IPS DF 6.9 (cell line): ENCODE data around the gene RUVBL1.

Experiments used
- DNase-seq: peaks from one replicate; pipeline ENCODE4 v3.0.0-alpha.2; 2013; ENCODE audit warnings: low read depth, low spot score
- H3K27ac ChIP-seq: one replicate; pipeline ENCODE4 v1.5.1; 2013; ENCODE audit warnings: low read length, control low read depth
- H3K27me3 ChIP-seq: 2 replicates; pipeline ENCODE4 v1.6.1; 2013; ENCODE audit warnings: mild to moderate bottlenecking, low read length; ENCODE audit not compliant: control insufficient read depth, insufficient read depth
- H3K36me3 ChIP-seq: 2 replicates; pipeline ENCODE4 v1.6.1; 2013; ENCODE audit warnings: low read length; ENCODE audit not compliant: control insufficient read depth, insufficient read depth
- H3K4me1 ChIP-seq: 2 replicates; pipeline ENCODE4 v1.6.1; 2013; ENCODE audit warnings: low read length; ENCODE audit not compliant: control insufficient read depth, insufficient read depth
- H3K4me3 ChIP-seq: 2 replicates; pipeline ENCODE4 v1.5.1; 2013; ENCODE audit warnings: mild to moderate bottlenecking, low read length
- H3K9me3 ChIP-seq: 2 replicates; pipeline ENCODE4 v1.6.1; 2013; ENCODE audit warnings: low read length, inconsistent platforms; ENCODE audit not compliant: control insufficient read depth, insufficient read depth
- WGBS: extraction: QIAGEN DNeasy Blood & Tissue Kit; methylation state at CpG from one replicate; pipeline ENCODE4 v1.1.7; 2013; ENCODE audit warnings: mixed read lengths, missing lambda C conversion rate; ENCODE audit not compliant: insufficient read length, insufficient coverage; 5-methylcytosine and 5-hydroxymethylcytosine counted together

Gene RUVBL1

GRCh38 chr3:128107834-128108233 is 15.8 kb downstream of the RUVBL1 start:
- no peak for DNase-seq
- Histone ChIP-seq H3K4me3 (no peak overlapping the region), H3K36me3 (peaks cover 19% of the 10 kb centered on the region; the same call in 1 of the 2 replicates), H3K9me3 (no peaks in the 10 kb centered on the region), H3K27ac (no peak overlapping the region), H3K27me3 (no peaks in the 10 kb centered on the region), H3K4me1 (no peaks in the 10 kb centered on the region)
- WGBS, result no CpG with 5 or more reads among the region's 8 CpGs

DNA sequence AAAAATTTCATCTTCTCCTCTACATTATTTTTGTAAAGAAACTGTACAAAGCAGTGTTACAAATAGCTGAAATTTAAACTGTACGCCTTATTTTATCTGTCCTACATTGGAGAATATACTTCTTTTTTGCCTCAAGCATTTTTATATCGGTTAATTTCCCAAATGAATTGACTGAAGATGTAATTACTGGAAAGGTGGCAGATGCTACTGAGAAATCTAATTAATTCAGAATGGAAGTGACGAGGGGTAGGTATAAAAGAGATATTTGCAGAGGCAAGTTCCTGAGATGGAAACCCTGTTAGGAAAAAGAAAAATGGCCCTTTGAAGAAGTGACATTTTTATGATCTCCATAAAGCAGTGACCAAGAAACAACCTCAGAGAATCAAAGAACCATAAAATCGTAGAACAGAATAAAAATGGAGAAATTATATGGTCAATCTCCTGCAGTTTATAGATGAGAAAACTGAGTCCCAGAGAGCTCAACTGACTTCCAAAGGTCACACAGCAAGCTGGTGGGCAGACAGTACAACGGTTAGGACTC is 20.4 kb downstream of the RUVBL1 start:
- Histone ChIP-seq H3K9me3 (no peaks in the 10 kb centered on the region), H3K4me3 (no peak overlapping the region), H3K27me3 (no peaks in the 10 kb centered on the region), H3K27ac (no peak overlapping the region), H3K4me1 (peaks cover 2% of the 10 kb centered on the region; the same call in 1 of the 2 replicates), H3K36me3 (peaks cover 33% of the 10 kb centered on the region; the same call in 1 of the 2 replicates)
- WGBS, result no CpG with 5 or more reads among the region's 5 CpGs
- DNase-seq, result no peak

GRCh38 chr3:128100638-128101037 is 23.0 kb downstream of the RUVBL1 start:
- H3K27ac ChIP-seq, result no peak overlapping the region
- no peak overlapping the region for H3K4me3 ChIP-seq
- no peaks in the 10 kb centered on the region for H3K9me3 ChIP-seq
- H3K36me3 ChIP-seq, result peaks cover 41% of the 10 kb centered on the region
- DNase-seq, result no peak
- H3K27me3 ChIP-seq, result no peaks in the 10 kb centered on the region
- H3K4me1 ChIP-seq, result peaks cover 4% of the 10 kb centered on the region
- WGBS, result no CpG with 5 or more reads among the region's 2 CpGs

- Histone ChIP-seq H3K36me3 (peaks cover 41% of the 10 kb centered on the region), H3K27me3 (no peaks in the 10 kb centered on the region), H3K4me3 (no peak overlapping the region), H3K4me1 (peaks cover 4% of the 10 kb centered on the region), H3K27ac (no peak overlapping the region), H3K9me3 (no peaks in the 10 kb centered on the region)
- WGBS, result no CpG with 5 or more reads among the region's 3 CpGs
- DNase-seq, result no peak
Observed at GRCh38 chr3:128100161-128100560, 23.5 kb downstream of the RUVBL1 start.

DNA sequence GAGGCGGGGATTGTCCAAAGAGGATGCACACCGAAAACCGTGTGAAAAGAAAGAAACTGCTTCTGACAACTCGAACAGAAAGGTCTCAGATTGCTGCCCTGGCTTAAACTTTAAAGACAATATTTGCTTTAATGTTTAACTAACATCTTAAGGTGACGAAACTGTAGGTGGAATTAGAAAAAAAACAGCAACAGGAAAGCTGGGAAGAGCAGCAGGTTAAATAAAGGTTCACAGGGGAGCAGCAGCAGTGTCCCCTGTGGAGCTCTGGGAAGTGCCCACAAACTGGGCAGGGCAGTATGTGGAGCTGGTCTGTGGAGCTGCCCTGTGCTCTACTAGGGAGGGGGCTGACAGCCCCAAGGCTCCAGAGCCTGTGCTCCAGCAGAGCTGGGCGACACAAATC is 25.4 kb downstream of the RUVBL1 start:
- no peak overlapping the region for H3K27ac ChIP-seq
- H3K4me3 ChIP-seq, result no peak overlapping the region
- H3K4me1 ChIP-seq, result peaks cover 4% of the 10 kb centered on the region
- no CpG with 5 or more reads among the region's 6 CpGs for WGBS
- H3K27me3 ChIP-seq, result no peaks in the 10 kb centered on the region
- peaks cover 37% of the 10 kb centered on the region for H3K36me3 ChIP-seq
- DNase-seq, result no peak
- H3K9me3 ChIP-seq, result no peaks in the 10 kb centered on the region

- H3K27me3 ChIP-seq, result no peaks in the 10 kb centered on the region
- peak; percentile 48 for DNase-seq
- H3K27ac ChIP-seq, result no peak overlapping the region
- no CpG with 5 or more reads among the region's 6 CpGs for WGBS
- peaks cover 4% of the 10 kb centered on the region for H3K4me1 ChIP-seq
- no peaks in the 10 kb centered on the region for H3K9me3 ChIP-seq
- peaks cover 29% of the 10 kb centered on the region for H3K36me3 ChIP-seq
- H3K4me3 ChIP-seq, result no peak overlapping the region
Observed at GRCh38 chr3:128095222-128095703, 28.3 kb downstream of the RUVBL1 start.

- Histone ChIP-seq H3K4me1 (peaks cover 4% of the 10 kb centered on the region), H3K27ac (no peak overlapping the region), H3K36me3 (peaks cover 26% of the 10 kb centered on the region), H3K27me3 (no peaks in the 10 kb centered on the region), H3K9me3 (no peaks in the 10 kb centered on the region), H3K4me3 (no peak overlapping the region)
- no peak for DNase-seq
- WGBS, result 100% methylated on average over 2 of the region's 13 CpGs
Observed at GRCh38 chr3:128094295-128095151, 29.1 kb downstream of the RUVBL1 start.

GRCh38 chr3:128091586-128091985 is 32.0 kb downstream of the RUVBL1 start:
- peaks cover 2% of the 10 kb centered on the region; the same call in 1 of the 2 replicates for H3K4me1 ChIP-seq
- no peaks in the 10 kb centered on the region for H3K27me3 ChIP-seq
- DNase-seq, result no peak
- no peak overlapping the region for H3K4me3 ChIP-seq
- H3K9me3 ChIP-seq, result no peaks in the 10 kb centered on the region
- WGBS, result no CpG with 5 or more reads among the region's 2 CpGs
- H3K36me3 ChIP-seq, result peaks cover 17% of the 10 kb centered on the region
- no peak overlapping the region for H3K27ac ChIP-seq

DNA sequence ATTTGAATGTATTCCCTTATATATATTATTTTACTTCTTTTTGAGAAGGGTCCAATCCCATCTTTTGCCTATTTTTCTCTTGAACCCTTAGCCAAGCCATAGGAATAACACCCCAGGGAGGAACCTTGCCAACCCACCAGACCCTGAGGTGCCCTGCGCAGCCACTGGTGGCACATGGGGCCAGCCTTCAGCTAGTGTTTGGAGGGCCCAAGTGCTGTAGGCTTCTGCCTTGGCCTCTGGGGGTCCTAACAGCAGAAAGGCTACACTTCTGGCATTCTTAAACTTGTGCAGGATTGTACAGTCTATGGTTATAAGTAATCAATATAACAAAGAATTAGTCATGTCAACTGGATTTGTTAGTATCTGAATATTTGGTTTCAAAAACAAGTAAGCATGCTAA is 34.5 kb downstream of the RUVBL1 start:
- no peak overlapping the region for H3K4me3 ChIP-seq
- no peaks in the 10 kb centered on the region for H3K9me3 ChIP-seq
- no peak overlapping the region for H3K27ac ChIP-seq
- no CpG with 5 or more reads among the region's 1 CpG for WGBS
- no peaks in the 10 kb centered on the region for H3K4me1 ChIP-seq
- H3K36me3 ChIP-seq, result peaks cover 20% of the 10 kb centered on the region
- no peaks in the 10 kb centered on the region for H3K27me3 ChIP-seq
- DNase-seq, result no peak

- H3K27ac ChIP-seq, result no peak overlapping the region
- WGBS, result no CpG with 5 or more reads among the region's 6 CpGs
Observed at GRCh38 chr3:128084675-128085021, 39.0 kb downstream of the RUVBL1 start.

More at GRCh38 chr3:128084675-128085021, 39.0 kb downstream of the RUVBL1 start:
- no peaks in the 10 kb centered on the region for H3K9me3 ChIP-seq
- no peak overlapping the region for H3K4me3 ChIP-seq
- DNase-seq, result no peak
- H3K27me3 ChIP-seq, result no peaks in the 10 kb centered on the region
- peaks cover 31% of the 10 kb centered on the region for H3K36me3 ChIP-seq
- H3K4me1 ChIP-seq, result no peaks in the 10 kb centered on the region
